GM12892 (cell line): ENCODE data around the gene VPS37D.

ENCODE experiments used
- DNase-seq: peaks from one replicate; pipeline ENCODE4 v3.0.0; 2011; ENCODE audit not compliant: insufficient read length
- FAIRE-seq: peaks from 2 replicates; lab custom pipeline; 2011; peaks lifted over from hg19 to GRCh38; lab: Jason Lieb, UNC
- POLR2A ChIP-seq: IDR thresholded peaks from 2 replicates; pipeline ENCODE4 v1.6.1; 2011; ENCODE audit warnings: low read depth, low read length, control low read depth
- POLR2AphosphoS5 ChIP-seq: IDR thresholded peaks from 2 replicates; pipeline ENCODE4 v1.6.1; 2011; ENCODE audit warnings: low read depth, low read length, control low read depth
- TAF1 ChIP-seq: IDR thresholded peaks from 2 replicates; pipeline ENCODE4 v1.6.1; 2011; ENCODE audit warnings: low read depth, mild to moderate bottlenecking, control low read depth, low read length, borderline replicate concordance

VPS37D gene

GRCh38 chr7:73631558-73631957, 36.1 kb upstream of the VPS37D start:
- DNase-seq = no peak
- TF ChIP-seq POLR2AphosphoS5 (no peak), TAF1 (no peak), POLR2A (no peak)
- no peak for FAIRE-seq

GRCh38 chr7:73633323-73633722, 34.3 kb upstream of the VPS37D start:
- FAIRE-seq (no peak), DNase-seq (no peak)
- TF ChIP-seq TAF1 (no peak), POLR2AphosphoS5 (no peak), POLR2A (no peak)

GRCh38 chr7:73633844-73634243, 33.8 kb upstream of the VPS37D start:
- no peak for FAIRE-seq
- TF ChIP-seq POLR2A = no peak
- TF ChIP-seq TAF1 = no peak
- no peak for TF ChIP-seq POLR2AphosphoS5
- no peak for DNase-seq

GRCh38 chr7:73635428-73636200, 32.0 kb upstream of the VPS37D start:
- DNase-seq (no peak), FAIRE-seq (no peak)
- TF ChIP-seq POLR2AphosphoS5 (no peak), POLR2A (no peak), TAF1 (no peak)

- FAIRE-seq (no peak), DNase-seq (no peak)
- TF ChIP-seq POLR2A (no peak), POLR2AphosphoS5 (no peak), TAF1 (no peak)
Measured at GRCh38 chr7:73638911-73639310, 28.7 kb upstream of the VPS37D start.

GRCh38 chr7:73642834-73643233, 24.8 kb upstream of the VPS37D start:
- TF ChIP-seq POLR2AphosphoS5 = no peak
- no peak for DNase-seq
- no peak for FAIRE-seq

GRCh38 chr7:73644688-73645286, 22.8 kb upstream of the VPS37D start:
- no peak for TF ChIP-seq POLR2AphosphoS5
- no peak for TF ChIP-seq TAF1
- TF ChIP-seq POLR2A = no peak
- no peak for DNase-seq
- no peak for FAIRE-seq

GRCh38 chr7:73645643-73646174, 21.9 kb upstream of the VPS37D start:
- no peak for FAIRE-seq
- DNase-seq = no peak
- no peak for TF ChIP-seq TAF1
- TF ChIP-seq POLR2A = no peak
- TF ChIP-seq POLR2AphosphoS5 = no peak

GRCh38 chr7:73646785-73647724, 20.6 kb upstream of the VPS37D start:
- no peak for DNase-seq
- TF ChIP-seq TAF1 (no peak), POLR2A (no peak)
- FAIRE-seq = no peak

GRCh38 chr7:73647725-73648592, 19.7 kb upstream of the VPS37D start:
- TF ChIP-seq TAF1 (no peak), POLR2AphosphoS5 (no peak), POLR2A (no peak)
- DNase-seq (no peak), FAIRE-seq (no peak)
